HEK293T (cell line): ENCODE data around the gene AXIN1.

Experiments
- ELF4 ChIP-seq: fragments of 450-650 bp; IDR thresholded peaks from 2 replicates; pipeline ENCODE4 v1.6.1; 2017; ENCODE audit warnings: antibody characterized with exemption
- FOXM1 ChIP-seq: fragments of 450-650 bp; IDR thresholded peaks from 2 replicates; pipeline ENCODE4 v1.6.1; 2017; ENCODE audit warnings: mild to moderate bottlenecking, borderline replicate concordance

- TF ChIP-seq FOXM1, result no peak
- TF ChIP-seq ELF4, result no peak
Observed at GRCh38 chr16:239948-240277, 112.6 kb downstream of the AXIN1 start.
